ENCODE data around the gene CST3. TPM values are rescaled to one million over a fixed set of nuclear protein-coding genes. Genes with fewer than 3 reads are reported as not detected.
A peak's percentile ranks its signal among the peaks of the same experiment; 100 is the strongest.

CST3 gene
- total RNA-seq, 4 donors from 2014 or later = 951 to 1,877 (median 1,344) TPM

- 0 to 42% methylated on average over 1 to 2 of the region's 9 CpGs for WGBS, 2 donors (ENCODE audit: low coverage in 1 of 2)
- Histone ChIP-seq H3K9me3 (no peaks in the 10 kb centered on the region), H3K27me3 (no peaks in the 10 kb centered on the region), H3K27ac (peak overlapping the region in 3 of 4 donors; percentile 2 to 25 (median 12)), H3K36me3 (no peaks in the 10 kb centered on the region), H3K4me1 (peaks cover 0 to 33% (median 3%) of the 10 kb centered on the region in 3 donors), H3K4me3 (no peak overlapping the region)
- ATAC-seq = peak; percentile 87
- TF ChIP-seq CTCF (IDR thresholded peaks at IDR 0.05) (peak; percentile 66 to 95 (median 89)), POLR2AphosphoS5 (IDR thresholded peaks at IDR 0.05) (peak; percentile 22), POLR2A (IDR thresholded peaks at IDR 0.05) (no peak), EP300 (IDR thresholded peaks at IDR 0.05) (no peak)
These were observed 31.1 kb downstream of the CST3 start for GRCh38 chr20:23606652-23607049.

- Histone ChIP-seq H3K27me3 (no peaks in the 10 kb centered on the region), H3K27ac (peak within 1 kb of the TSS in 3 of 4 donors; percentile 12 to 25 (median 15)), H3K9me3 (no peaks in the 10 kb centered on the region), H3K4me1 (peaks cover 0 to 36% (median 3%) of the 10 kb centered on the region in 3 donors), H3K4me3 (no peak within 1 kb of the TSS), H3K36me3 (no peaks in the 10 kb centered on the region)
- ATAC-seq = peak; percentile 1
- 17% methylated on average over 1 of the region's 16 CpGs for WGBS, 2 donors (ENCODE audit: low coverage in 1 of 2)
- TF ChIP-seq POLR2AphosphoS5 (IDR thresholded peaks at IDR 0.05) (no peak), CTCF (IDR thresholded peaks at IDR 0.05) (no peak), POLR2A (IDR thresholded peaks at IDR 0.05) (no peak), EP300 (IDR thresholded peaks at IDR 0.05) (no peak)
These were observed 31.7 kb downstream of the CST3 start, which contains the start of gene CST9 for GRCh38 chr20:23605867-23606651. Gene CST9 (minus strand): TSS chr20:23605917. CDS start chr20:23605864, 53 bp downstream.

- H3K36me3 ChIP-seq = no peaks in the 10 kb centered on the region
- no peaks in the 10 kb centered on the region for H3K9me3 ChIP-seq
- H3K4me1 ChIP-seq = peaks cover 0 to 48% (median 3%) of the 10 kb centered on the region in 3 donors
- no peak overlapping the region for H3K4me3 ChIP-seq
- no peaks in the 10 kb centered on the region for H3K27me3 ChIP-seq
- ATAC-seq = no peak
- WGBS, 2 donors (ENCODE audit: low coverage in 1 of 2) = 20 to 67% methylated on average over 1 of the region's 1 CpG
- H3K27ac ChIP-seq = no peak overlapping the region
- TF ChIP-seq CTCF (IDR thresholded peaks at IDR 0.05) (no peak), POLR2AphosphoS5 (IDR thresholded peaks at IDR 0.05) (no peak), POLR2A (IDR thresholded peaks at IDR 0.05) (no peak), EP300 (IDR thresholded peaks at IDR 0.05) (no peak)
These were observed 33.4 kb downstream of the CST3 start for GRCh38 chr20:23604306-23604705.

- TF ChIP-seq POLR2A (IDR thresholded peaks at IDR 0.05) = no peak
- no peak for TF ChIP-seq CTCF (IDR thresholded peaks at IDR 0.05)
- TF ChIP-seq POLR2AphosphoS5 (IDR thresholded peaks at IDR 0.05) = no peak
- no peak for TF ChIP-seq EP300 (IDR thresholded peaks at IDR 0.05)
- Histone ChIP-seq H3K4me3 (no peak overlapping the region), H3K4me1 (peaks cover 0 to 48% (median 3%) of the 10 kb centered on the region in 3 donors), H3K27me3 (no peaks in the 10 kb centered on the region), H3K36me3 (no peaks in the 10 kb centered on the region), H3K27ac (peak overlapping the region in 1 of 4 donors; percentile 41), H3K9me3 (no peaks in the 10 kb centered on the region)
- ATAC-seq = no peak
- WGBS, 2 donors (ENCODE audit: low coverage in 1 of 2) = 100% methylated on average over 3 of the region's 4 CpGs; no CpG with 5 or more reads in 1 of the 2 donors
These were observed 34.4 kb downstream of the CST3 start for GRCh38 chr20:23603321-23603720.

Data from gastroesophageal sphincter (tissue), 4 donors.